Ishikawa (cell line): Measurements from ENCODE around the gene DMTF1.

Experiments
- CREB1 ChIP-seq: IDR thresholded peaks from 2 replicates; pipeline ENCODE4 v1.6.1; 2012; ENCODE audit warnings: low read depth
- EP300 ChIP-seq: IDR thresholded peaks from 2 replicates; pipeline ENCODE4 v1.6.1; 2012; ENCODE audit warnings: borderline replicate concordance
- REST ChIP-seq: IDR thresholded peaks from 2 replicates; pipeline ENCODE4 v1.6.1; 2012; ENCODE audit warnings: low read depth, mild to moderate bottlenecking
- TAF1 ChIP-seq: IDR thresholded peaks from 2 replicates; pipeline ENCODE4 v1.6.1; 2012; ENCODE audit warnings: low read depth, mild to moderate bottlenecking
- YY1 ChIP-seq: IDR thresholded peaks from 2 replicates; pipeline ENCODE4 v1.6.1; 2012; ENCODE audit warnings: low read depth
- ZBTB7A ChIP-seq: IDR thresholded peaks from 2 replicates; pipeline ENCODE4 v1.6.1; 2012; ENCODE audit warnings: low read depth

- TF ChIP-seq CREB1 (no peak), REST (no peak), ZBTB7A (no peak), TAF1 (no peak), YY1 (no peak), EP300 (no peak)
These were observed 19.2 kb downstream of the DMTF1 start for GRCh38 chr7:87171282-87171934.
